IMR-90 (cell line): Measurements from ENCODE around the gene ZMIZ2. TPM values are rescaled to one million over a fixed set of nuclear protein-coding genes. Genes with fewer than 3 reads are reported as not detected.

Experiments used
- ATAC-seq: fragments of 200-7000 bp; cut with Tn5 transposase; 2 replicates; pipeline ENCODE4 v1.9.1; 2020; ENCODE audit warnings: low read depth, mild to moderate bottlenecking, moderate library complexity
- BruUV-seq: library from RNA; stranded (reverse); fragments of 400-500 nt; replicated peaks from 2 replicates; lab custom pipeline; 2021; lab: Mats Ljungman, UMichigan
- CTCF ChIA-PET: fragments of 300-600 bp; formaldehyde crosslinking; extraction: SDS; loops from one replicate; lab custom pipeline; 2021; ENCODE audit warnings: antibody characterized with exemption; lab: Yijun Ruan, JAX
- POLR2A ChIA-PET: fragments of 300-600 bp; sonication (Branson Sonifier 250); formaldehyde crosslinking; loops from one replicate; lab custom pipeline; 2022; ENCODE audit warnings: antibody characterized with exemption; ENCODE audit not compliant: unreplicated experiment; lab: Charles Lee
- DNase-seq: peaks from one replicate; pipeline ENCODE4 v3.0.0; 2013
- H2AFZ ChIP-seq: replicated peaks from 2 replicates; pipeline ENCODE3; 2013; ENCODE audit warnings: low read length, mild to moderate bottlenecking; ENCODE audit not compliant: poor library complexity
- H2AK5ac ChIP-seq: 2 replicates; pipeline ENCODE4 v1.6.1; 2013; ENCODE audit warnings: low read depth, low read length, inconsistent platforms
- H2AK9ac ChIP-seq: replicated peaks from 2 replicates; pipeline ENCODE3; 2013; ENCODE audit warnings: mild to moderate bottlenecking, low read depth, low read length, moderate library complexity; ENCODE audit not compliant: poor library complexity
- H2BK120ac ChIP-seq: 2 replicates; pipeline ENCODE4 v1.6.1; 2013; ENCODE audit warnings: low read depth, low read length, inconsistent platforms
- H2BK15ac ChIP-seq: 3 replicates; pipeline ENCODE4 v1.6.1; 2013; ENCODE audit warnings: low read depth, low read length, inconsistent platforms
- H2BK20ac ChIP-seq: 2 replicates; pipeline ENCODE4 v1.6.1; 2013; ENCODE audit warnings: low read depth, mild to moderate bottlenecking, inconsistent platforms, low read length, moderate library complexity
- H2BK5ac ChIP-seq: 2 replicates; pipeline ENCODE4 v1.6.1; 2013; ENCODE audit warnings: mild to moderate bottlenecking, low read depth, low read length, inconsistent platforms; ENCODE audit not compliant: poor library complexity, severe bottlenecking
- H3K14ac ChIP-seq: replicated peaks from 2 replicates; pipeline ENCODE4 v1.6.1; 2013; ENCODE audit warnings: low read depth, low read length, inconsistent platforms
- H3K18ac ChIP-seq: 2 replicates; pipeline ENCODE4 v1.6.1; 2013; ENCODE audit warnings: low read depth, low read length, control low read depth
- H3K23ac ChIP-seq: 2 replicates; pipeline ENCODE4 v1.6.1; 2013; ENCODE audit warnings: low read depth, low read length, inconsistent platforms
- H3K27ac ChIP-seq: 2 replicates; pipeline ENCODE4 v1.5.1; 2013; ENCODE audit warnings: mild to moderate bottlenecking, control low read depth, low read length; ENCODE audit not compliant: insufficient read depth
- H3K27me3 ChIP-seq: 2 replicates; pipeline ENCODE4 v1.6.1; 2013; ENCODE audit warnings: low read length; ENCODE audit not compliant: control insufficient read depth, insufficient read depth
- H3K36me3 ChIP-seq: 2 replicates; pipeline ENCODE4 v1.6.1; 2013; ENCODE audit warnings: low read length, mixed read lengths; ENCODE audit not compliant: control insufficient read depth, insufficient read depth
- H3K4ac ChIP-seq: 2 replicates; pipeline ENCODE4 v1.6.1; 2013; ENCODE audit warnings: low read depth, low read length, inconsistent platforms
- H3K4me1 ChIP-seq: 2 replicates; pipeline ENCODE4 v1.6.1; 2013; ENCODE audit warnings: low read length, mixed read lengths; ENCODE audit not compliant: control insufficient read depth, insufficient read depth
- H3K4me2 ChIP-seq: 2 replicates; pipeline ENCODE4 v1.6.1; 2013; ENCODE audit warnings: low read depth, mild to moderate bottlenecking, control low read depth, low read length, moderate library complexity
- H3K4me3 ChIP-seq: 2 replicates; pipeline ENCODE4 v1.5.1; 2013; ENCODE audit warnings: low read depth, mild to moderate bottlenecking, control low read depth, low read length, moderate library complexity; ENCODE audit not compliant: insufficient read depth
- H3K56ac ChIP-seq: 2 replicates; pipeline ENCODE4 v1.6.1; 2013; ENCODE audit warnings: low read length, inconsistent platforms; ENCODE audit not compliant: insufficient read depth; ENCODE audit errors: extremely low read depth
- H3K79me1 ChIP-seq, 2 experiments: 2 replicates each; pipeline ENCODE4 v1.6.1; 2013; ENCODE audit warnings: low read length in 2 of 2, inconsistent platforms in 1 of 2, low read depth in 1 of 2
- H3K9ac ChIP-seq: 2 replicates; pipeline ENCODE4 v1.6.1; 2013; ENCODE audit warnings: low read depth, low read length, control low read depth
- H3K9me1 ChIP-seq: 2 replicates; pipeline ENCODE4 v1.6.1; 2013; ENCODE audit warnings: low read length, inconsistent platforms; ENCODE audit not compliant: insufficient read depth
- H3K9me3 ChIP-seq: 2 replicates; pipeline ENCODE4 v1.6.1; 2013; ENCODE audit warnings: low read length; ENCODE audit not compliant: control insufficient read depth, insufficient read depth
- H4K20me1 ChIP-seq: 2 replicates; pipeline ENCODE4 v1.6.1; 2013; ENCODE audit warnings: low read length, inconsistent platforms; ENCODE audit not compliant: insufficient read depth
- H4K5ac ChIP-seq: 2 replicates; pipeline ENCODE4 v1.6.1; 2013; ENCODE audit warnings: mild to moderate bottlenecking, low read depth, low read length, control low read depth
- H4K8ac ChIP-seq, 2 experiments: 2 replicates each; pipeline ENCODE4 v1.6.1; 2013; ENCODE audit warnings: low read depth in 2 of 2, low read length in 2 of 2, control low read depth in 1 of 2, inconsistent platforms in 1 of 2
- H4K91ac ChIP-seq: 2 replicates; pipeline ENCODE4 v1.6.1; 2013; ENCODE audit warnings: low read depth, low read length, inconsistent platforms; ENCODE audit not compliant: insufficient read depth
- ELK1 ChIP-seq: fragments of 150-350 bp; IDR thresholded peaks from 2 replicates; pipeline ENCODE4 v1.6.1; 2016; ENCODE audit warnings: low read depth, mild to moderate bottlenecking, low read length, moderate library complexity, borderline replicate concordance
- USF2 ChIP-seq: fragments of 150-350 bp; IDR thresholded peaks from 2 replicates; pipeline ENCODE4 v1.6.1; 2017; ENCODE audit warnings: mild to moderate bottlenecking, antibody characterized with exemption, low read length, low read depth
- WGBS, 2 experiments: methylation state at CpG; one replicate each; pipeline versions ENCODE4 v1.1.5 to v1.1.7; 2013; ENCODE audit warnings: missing lambda C conversion rate in 2 of 2; ENCODE audit not compliant: insufficient read length in 1 of 2; ENCODE audit errors: extremely low coverage in 2 of 2; 5-methylcytosine and 5-hydroxymethylcytosine counted together
- dilution Hi-C: fragments of 300-500 bp; cut with HindIII; formaldehyde crosslinking; loops from one replicate; pipeline ENCODE4 v1.14.3; 2018; ENCODE audit warnings: low sequenced_read_pairs; ENCODE audit not compliant: unreplicated experiment
- in situ Hi-C: fragments of 300-500 bp; cut with MboI; formaldehyde crosslinking; loops from 3 replicates; pipeline ENCODE4 v1.14.3; 2019; ENCODE audit warnings: low sequenced_read_pairs, inconsistent platforms, mixed read lengths
- intact Hi-C: fragments of 100-400 bp; cut with micrococcal nuclease; formaldehyde crosslinking; loops from 2 replicates; pipeline ENCODE4 v1.10.0; 2022
- polyA plus RNA-seq, 3 experiments: library from polyadenylated mRNA; depleted of rRNA; stranded (reverse); fragments of >200 nt; gene quantifications; 2 replicates each; pipeline ENCODE4 v1.2.3, GENCODE V29; 2012; ENCODE audit warnings: low replicate concordance in 1 of 3
- total RNA-seq: library from RNA; depleted of rRNA; stranded (reverse); fragments of >200 nt; gene quantifications from 2 replicates; pipeline ENCODE4 v1.2.3, GENCODE V29; 2012

The ZMIZ2 gene
- total and polyA plus RNA-seq, 2 of the 4 experiments (the other 2 are of a cell fraction): 3.0 to 24.0 TPM

- Histone ChIP-seq H3K4me1 (peaks cover 27% of the 10 kb centered on the region), H3K27me3 (no peaks in the 10 kb centered on the region), H4K5ac (no peak overlapping the region), H3K9ac (no peak overlapping the region), H2BK5ac (peak overlapping the region; percentile 12), H3K9me1 (peaks cover 20% of the 10 kb centered on the region), H3K56ac (no peak overlapping the region), H3K4me3 (no peak overlapping the region), H3K9me3 (no peaks in the 10 kb centered on the region), H4K91ac (no peak overlapping the region), H2BK20ac (no peak overlapping the region), H3K79me1 (peaks cover 32 to 70% of the 10 kb centered on the region in 2 experiments), H4K8ac (no peak overlapping the region), H3K14ac (peak overlapping the region; percentile 21; the same call in 1 of the 2 replicates), H2AK9ac (peak overlapping the region; percentile 42), H4K20me1 (peaks cover 48% of the 10 kb centered on the region), H2BK120ac (no peak overlapping the region), H3K23ac (peak overlapping the region; percentile 68), H2AK5ac (no peak overlapping the region), H2AFZ (no peak overlapping the region), H3K4me2 (peak overlapping the region; percentile 33), H3K18ac (no peak overlapping the region), H3K36me3 (peaks cover 2% of the 10 kb centered on the region; the same call in 1 of the 2 replicates), H3K4ac (no peak overlapping the region), H3K27ac (no peak overlapping the region), H2BK15ac (no peak overlapping the region)
- TSS peak; percentile 22 for BruUV-seq
- WGBS, 2 experiments: 43% methylated on average over 1 of the region's 6 CpGs; no CpG with 5 or more reads in 1 of the 2 experiments
- ATAC-seq (no peak), DNase-seq (peak; percentile 52)
- in situ Hi-C loops: no loop called here
- POLR2A ChIA-PET: no interaction called here
- intact Hi-C loops: loop anchor here (5.0 kb wide), 1 partner anchor 164 kb away; no protein-coding TSS in a partner anchor
- dilution Hi-C loops: no loop called here
- CTCF ChIA-PET: interaction anchor here (1.1 kb wide), 1 partner anchor 17 kb away, joined by 4 read pairs; no protein-coding TSS in a partner anchor
- TF ChIP-seq USF2 (0 out of 2 replicates have a peak, but pooled peaks have one; percentile 5), ELK1 (no peak)
Observed at GRCh38 chr7:44750921-44751571, 2.4 kb downstream of the ZMIZ2 start.
